HG02840 (cell line): ENCODE data around the gene BCL2L12.

ENCODE experiments used
- ATAC-seq: cut with Tn5 transposase; IDR thresholded peaks from one replicate; pipeline ENCODE4 v1.9.1; 2021; ENCODE audit warnings: mild to moderate bottlenecking, moderate library complexity, moderate number of reproducible peaks; ENCODE audit not compliant: unreplicated experiment, low FRiP score

Gene BCL2L12

GRCh38 chr19:49660338-49660961 is 5.3 kb upstream of the BCL2L12 start:
- no peak for ATAC-seq

DNA sequence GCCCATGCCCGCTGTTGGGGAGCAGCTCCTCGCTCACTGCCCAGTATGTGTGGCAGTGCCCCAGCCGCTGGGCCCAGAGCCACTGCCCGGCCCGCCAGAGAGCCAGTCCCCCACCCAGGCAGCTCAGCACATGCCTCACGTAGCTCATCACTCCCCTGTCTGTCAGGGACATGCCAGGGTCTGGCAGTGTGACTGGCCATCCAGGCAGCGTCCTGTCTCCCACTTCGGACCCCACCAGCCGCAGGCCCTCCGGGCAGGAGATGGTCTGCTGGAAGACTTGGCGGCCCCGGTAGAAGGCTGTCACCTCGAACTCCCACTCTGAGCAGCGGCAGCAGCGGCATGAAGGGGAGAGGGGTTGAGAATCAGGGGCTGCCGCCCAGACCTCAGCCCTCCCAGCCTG is 3.7 kb upstream of the BCL2L12 start:
- no peak for ATAC-seq

DNA sequence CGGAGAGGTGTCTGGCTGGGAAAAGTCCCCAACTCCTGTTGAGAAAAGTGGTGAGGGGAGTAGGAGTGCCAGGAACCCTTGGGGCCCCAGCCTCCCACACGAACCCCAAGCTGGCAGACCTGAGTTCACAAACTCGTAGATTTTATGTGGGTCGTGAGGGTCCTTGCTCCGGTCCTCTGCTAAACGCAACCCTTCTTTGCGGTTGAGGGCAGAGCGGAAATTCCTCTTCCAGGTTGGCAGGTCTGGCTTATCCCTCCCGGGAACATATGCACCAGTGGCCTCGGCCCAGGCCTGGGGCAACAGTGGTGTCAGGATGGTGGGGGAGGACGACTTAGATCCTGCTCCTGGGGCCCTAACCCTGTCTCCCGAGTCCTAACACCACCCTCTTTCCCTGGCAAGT is 2.5 kb upstream of the BCL2L12 start:
- ATAC-seq = no peak

- no peak for ATAC-seq
These were observed 1.3 kb upstream of the BCL2L12 start for GRCh38 chr19:49664171-49665035.

DNA sequence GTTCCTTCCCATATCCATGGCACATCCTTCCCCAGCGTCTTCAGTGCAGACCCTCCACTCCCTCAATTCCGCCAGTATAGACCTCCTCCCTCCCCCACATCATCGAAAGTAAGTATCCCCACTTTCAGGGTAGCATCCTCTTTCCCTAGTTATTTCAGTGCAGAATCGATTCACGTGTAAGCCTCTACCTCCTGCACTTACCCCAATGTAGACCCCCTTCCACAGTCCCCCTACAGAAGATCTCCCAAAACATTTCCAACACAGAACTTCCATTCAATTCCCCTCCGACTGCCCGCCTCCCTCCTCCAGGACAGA is 740 bp upstream of the BCL2L12 start:
- no peak for ATAC-seq

DNA sequence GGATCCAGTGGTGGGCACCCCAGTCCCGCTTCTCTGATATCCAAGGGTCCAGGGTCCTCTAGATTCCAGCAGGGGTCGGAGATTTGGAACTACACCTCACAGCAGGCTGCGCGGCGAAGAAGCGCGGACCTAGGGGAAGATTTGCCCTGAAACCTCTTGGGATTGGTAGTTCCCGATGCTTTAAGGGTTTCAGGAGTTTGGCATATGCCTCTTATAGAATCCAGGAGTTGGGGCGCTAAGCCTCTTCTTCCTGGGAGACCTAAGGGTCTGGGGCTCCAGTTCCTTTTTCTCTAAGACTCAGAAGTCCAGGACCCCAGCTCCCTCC is 349 bp downstream of the BCL2L12 start:
- no peak for ATAC-seq

DNA sequence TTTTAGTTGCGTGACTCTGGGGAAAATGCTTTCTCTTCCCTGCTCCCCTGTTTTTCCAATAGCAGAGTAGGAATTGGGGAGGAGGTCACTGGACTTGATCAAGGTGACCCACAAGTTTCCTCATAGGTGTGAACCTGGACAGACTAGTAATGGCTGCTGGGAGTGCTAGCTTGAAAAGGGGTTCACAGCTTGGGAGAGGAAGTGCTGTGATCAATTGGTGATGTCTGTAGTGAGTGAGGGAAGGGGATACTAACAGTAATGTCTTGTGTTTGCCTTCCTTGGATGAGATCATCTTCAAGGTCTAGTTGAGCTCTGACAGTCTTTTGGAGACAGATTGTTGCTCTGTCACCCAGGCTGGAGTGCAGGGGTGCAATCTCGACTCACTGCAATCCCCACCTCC is 1.7 kb downstream of the BCL2L12 start:
- ATAC-seq = no peak

DNA sequence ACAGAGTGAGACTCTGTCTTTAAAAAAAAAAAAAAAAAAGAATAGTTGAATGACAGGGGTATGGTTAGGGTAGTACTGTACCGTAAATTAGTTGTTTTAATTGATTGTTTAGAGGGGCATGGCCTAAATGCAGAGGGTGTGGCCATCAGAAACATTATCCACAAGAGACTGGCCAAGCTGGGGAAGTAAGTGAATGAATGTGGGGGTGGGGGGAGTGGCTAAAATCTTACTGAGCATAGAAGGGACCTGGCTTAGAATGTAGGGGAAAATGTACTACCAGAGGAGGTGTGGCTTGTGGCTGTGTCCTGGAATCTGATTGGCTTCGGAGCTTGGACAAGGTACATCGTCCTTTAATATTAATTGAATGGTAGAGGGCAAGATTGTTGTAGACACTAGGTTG is 3.8 kb downstream of the BCL2L12 start:
- no peak for ATAC-seq

- no peak for ATAC-seq
These were observed 6.6 kb downstream of the BCL2L12 start for GRCh38 chr19:49672131-49672919.

- ATAC-seq = peak; percentile 26
These were observed 10.5 kb downstream of the BCL2L12 start for GRCh38 chr19:49676136-49676783.

- peak; percentile 72 for ATAC-seq
These were observed 11.1 kb downstream of the BCL2L12 start for GRCh38 chr19:49676784-49677230.

DNA sequence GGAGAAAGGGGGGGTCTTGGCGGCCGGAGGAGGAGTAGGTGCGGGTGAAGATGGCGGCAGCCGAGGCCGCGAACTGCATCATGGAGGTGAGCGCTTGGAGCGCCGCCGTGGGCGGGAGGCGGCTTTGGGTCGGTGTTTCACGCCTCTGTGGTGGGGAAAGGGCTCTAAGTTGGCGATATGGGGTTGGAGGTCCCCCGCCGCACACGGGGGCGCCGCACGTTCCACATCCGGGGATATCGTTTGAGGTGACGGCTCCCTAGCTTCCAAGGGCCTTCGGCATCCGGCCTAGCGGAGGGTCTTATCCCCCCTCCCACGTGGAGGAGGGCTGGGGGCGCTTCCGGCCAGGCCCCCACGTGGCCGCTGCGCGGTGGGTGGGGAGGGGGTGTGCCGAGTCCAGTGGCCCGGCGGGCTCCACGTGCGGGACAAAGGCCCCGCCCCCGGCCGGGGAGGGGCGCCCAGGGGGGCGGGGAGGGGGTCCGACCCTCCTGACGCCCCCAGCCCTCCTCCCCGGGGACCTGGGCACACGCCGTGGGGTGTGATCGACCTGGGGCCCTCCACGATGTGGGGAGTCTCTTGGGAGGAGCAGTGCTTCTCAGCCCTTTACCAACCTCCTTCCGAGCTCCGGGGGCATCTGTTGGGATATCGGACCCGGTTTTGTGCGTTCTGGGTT is 11.6 kb downstream of the BCL2L12 start, which contains the start of gene PRMT1:
PRMT1 (plus strand) TSS at position 41 of the 670 bp plus-strand sequence; CDS start at position 51, 10 bp downstream.
- ATAC-seq = no peak

DNA sequence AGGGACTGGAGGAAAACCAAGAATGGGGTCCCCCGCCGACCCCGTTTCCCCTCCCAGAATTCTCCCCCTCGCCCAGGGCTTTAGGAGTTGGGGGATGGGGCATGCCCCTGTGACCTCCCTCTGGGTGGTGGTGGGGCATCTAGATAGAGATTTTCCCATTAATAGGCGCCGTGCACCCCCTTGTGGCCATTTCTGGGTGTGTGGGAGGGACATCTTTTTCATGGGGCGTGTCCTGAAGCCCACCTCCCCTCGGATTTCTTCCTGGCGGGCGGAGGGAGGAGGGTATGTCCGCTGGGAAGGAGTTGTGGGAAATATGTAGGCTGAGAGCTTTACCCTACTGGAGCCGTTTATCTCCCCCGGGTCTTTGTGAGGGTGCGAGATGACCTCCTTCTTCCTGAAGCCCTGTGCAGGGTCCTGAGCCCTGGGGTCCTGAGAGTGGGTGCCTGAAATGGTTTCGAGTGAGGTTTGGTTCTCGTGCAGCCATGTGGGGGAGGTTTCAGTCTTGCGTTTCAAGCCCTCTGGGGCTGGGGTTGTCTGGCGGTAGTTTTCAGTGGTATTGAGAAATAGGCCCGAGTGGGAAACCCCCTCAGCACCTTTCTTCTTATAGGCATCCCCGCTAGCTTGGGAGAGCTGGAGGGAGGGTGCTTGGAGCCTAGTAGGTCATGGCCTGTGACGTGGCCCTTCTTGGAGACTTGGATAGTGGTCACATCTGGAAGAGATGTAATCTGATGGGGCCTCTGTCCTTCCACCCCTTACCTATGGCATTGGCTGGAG is 12.4 kb downstream of the BCL2L12 start:
- no peak for ATAC-seq

GRCh38 chr19:49678985-49679770 is 13.4 kb downstream of the BCL2L12 start:
- no peak for ATAC-seq

GRCh38 chr19:49679771-49680413 is 14.2 kb downstream of the BCL2L12 start:
- ATAC-seq = no peak

GRCh38 chr19:49680421-49681351 is 15.0 kb downstream of the BCL2L12 start:
- ATAC-seq = no peak

DNA sequence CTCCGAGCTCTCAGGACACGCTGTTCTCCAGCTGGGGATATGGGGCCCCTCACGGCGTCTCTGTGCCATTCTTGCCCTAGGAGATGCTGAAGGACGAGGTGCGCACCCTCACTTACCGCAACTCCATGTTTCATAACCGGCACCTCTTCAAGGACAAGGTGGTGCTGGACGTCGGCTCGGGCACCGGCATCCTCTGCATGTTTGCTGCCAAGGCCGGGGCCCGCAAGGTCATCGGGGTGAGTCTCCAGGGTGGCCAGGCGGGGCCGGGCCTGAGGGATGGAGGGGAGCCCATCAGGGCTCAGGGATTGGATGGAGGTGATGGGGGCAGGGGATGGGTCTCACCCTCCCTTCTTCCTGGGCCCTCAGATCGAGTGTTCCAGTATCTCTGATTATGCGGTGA is 16.1 kb downstream of the BCL2L12 start:
- ATAC-seq = no peak
